Inflammatory macrophage treated with lipopolysaccharide for 4 hours (primary cell): ENCODE data around the gene L3MBTL2.

Source experiments
- DNase-seq: peaks from one replicate; pipeline ENCODE4 v3.0.0-alpha.2; 2020

Gene L3MBTL2

GRCh38 chr22:41280065-41280464 is 75.0 kb downstream of the L3MBTL2 start:
- DNase-seq, result no peak

- DNase-seq, result no peak
Measured at GRCh38 chr22:41280854-41281253, 75.7 kb downstream of the L3MBTL2 start.
